Measurements from ENCODE around the gene FKBP1A.

GRCh38 chr20:1414982-1415381 lies 22.1 kb upstream of the FKBP1A start:
- no peak for TF ChIP-seq EZH2 (IDR thresholded peaks at IDR 0.05; ENCODE audit: borderline replicate concordance, low read depth, low read length, severe bottlenecking)
- no peak for TF ChIP-seq CTCF (IDR thresholded peaks at IDR 0.05; ENCODE audit: borderline replicate concordance, extremely low read depth, low read length, poor library complexity, severe bottlenecking)

Measured in DND-41 (cell line).